MV-4-11 (cell line): ENCODE data around the gene CNTNAP2.

Source experiments
- DNase-seq: peaks from one replicate; lab custom pipeline; 2025; lab: John Stamatoyannopoulos, UW

CNTNAP2 gene

GRCh38 chr7:146591976-146592375 lies 475.4 kb downstream of the CNTNAP2 start:
- DNase-seq, result no peak

- no peak for DNase-seq
These were observed 490.0 kb downstream of the CNTNAP2 start for GRCh38 chr7:146606628-146607027.

GRCh38 chr7:146619641-146620040 lies 503.0 kb downstream of the CNTNAP2 start:
- no peak for DNase-seq

- DNase-seq, result no peak
These were observed 510.3 kb downstream of the CNTNAP2 start for GRCh38 chr7:146626912-146627311.

GRCh38 chr7:146635205-146636032 lies 518.8 kb downstream of the CNTNAP2 start:
- no peak for DNase-seq

- no peak for DNase-seq
These were observed 519.4 kb downstream of the CNTNAP2 start for GRCh38 chr7:146636033-146636356.

GRCh38 chr7:146636581-146636980 lies 520.0 kb downstream of the CNTNAP2 start:
- DNase-seq, result no peak

GRCh38 chr7:146639291-146639690 lies 522.7 kb downstream of the CNTNAP2 start:
- DNase-seq, result no peak

GRCh38 chr7:146641491-146641890 lies 524.9 kb downstream of the CNTNAP2 start:
- no peak for DNase-seq

GRCh38 chr7:146645383-146645976 lies 528.9 kb downstream of the CNTNAP2 start:
- peak; percentile 60 for DNase-seq

- DNase-seq, result no peak
These were observed 530.8 kb downstream of the CNTNAP2 start for GRCh38 chr7:146647445-146647844.

GRCh38 chr7:146652176-146652575 lies 535.6 kb downstream of the CNTNAP2 start:
- DNase-seq, result peak; percentile 84

GRCh38 chr7:146654048-146654447 lies 537.4 kb downstream of the CNTNAP2 start:
- no peak for DNase-seq

- DNase-seq, result peak; percentile 95
These were observed 539.6 kb downstream of the CNTNAP2 start for GRCh38 chr7:146655928-146656797.

GRCh38 chr7:146656988-146657387 lies 540.4 kb downstream of the CNTNAP2 start:
- peak; percentile 8 for DNase-seq

- no peak for DNase-seq
These were observed 542.0 kb downstream of the CNTNAP2 start for GRCh38 chr7:146658604-146659003.

GRCh38 chr7:146659732-146660131 lies 543.1 kb downstream of the CNTNAP2 start:
- no peak for DNase-seq

- no peak for DNase-seq
These were observed 544.2 kb downstream of the CNTNAP2 start for GRCh38 chr7:146660839-146661238.

GRCh38 chr7:146661435-146661834 lies 544.8 kb downstream of the CNTNAP2 start:
- DNase-seq, result peak; percentile 64

- DNase-seq, result no peak
These were observed 545.3 kb downstream of the CNTNAP2 start for GRCh38 chr7:146661929-146662328.

- DNase-seq, result no peak
These were observed 548.4 kb downstream of the CNTNAP2 start for GRCh38 chr7:146665023-146665422.

- DNase-seq, result no peak
These were observed 553.9 kb downstream of the CNTNAP2 start for GRCh38 chr7:146670532-146670931.

GRCh38 chr7:146681487-146681886 lies 564.9 kb downstream of the CNTNAP2 start:
- no peak for DNase-seq
